ENCODE results near the gene HOOK2. TPM values are rescaled to one million over a fixed set of nuclear protein-coding genes. Genes with fewer than 3 reads are reported as not detected.

The HOOK2 gene
- total and polyA plus RNA-seq, 2 of the 13 experiments (the other 11 are each of a cell fraction or from before 2014, with no cell fraction given): 9.2 to 12.9 TPM

DNA sequence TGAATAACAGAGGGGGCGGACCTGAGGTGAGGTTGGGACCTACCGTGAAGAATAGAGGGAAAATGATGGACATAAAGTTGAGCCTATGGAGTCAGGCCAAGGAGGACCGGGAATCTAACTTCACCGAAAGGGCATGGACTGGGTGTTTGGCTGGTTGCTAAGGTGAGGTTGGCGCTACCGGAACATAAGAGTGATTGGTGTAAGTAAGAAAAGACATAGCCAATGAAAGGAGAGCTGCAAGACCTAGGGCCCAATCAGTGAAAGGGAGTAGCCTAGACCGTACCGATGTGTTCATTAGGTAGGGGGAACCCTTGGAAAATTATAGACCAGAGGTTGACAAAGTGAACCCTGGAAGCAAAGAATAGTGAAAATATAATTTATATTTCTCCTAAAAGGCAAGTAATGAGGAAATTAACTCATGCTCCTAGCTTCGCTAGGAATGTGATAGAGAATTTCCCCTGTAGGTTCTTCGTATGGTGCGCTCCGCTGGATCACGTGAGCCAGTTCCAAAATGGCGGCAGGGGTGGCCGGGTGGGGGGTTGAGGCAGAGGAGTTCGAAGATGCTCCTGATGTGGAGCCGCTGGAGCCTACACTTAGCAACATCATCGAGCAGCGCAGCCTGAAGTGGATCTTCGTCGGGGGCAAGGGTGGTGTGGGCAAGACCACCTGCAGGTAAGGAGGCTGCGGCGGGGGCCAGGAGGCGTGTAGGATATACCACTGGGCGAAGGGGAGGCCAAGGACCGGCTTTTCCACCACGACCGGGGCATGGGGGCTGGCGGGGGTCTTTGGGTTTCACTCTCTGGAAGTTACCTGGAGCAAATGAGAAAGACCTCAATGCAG, 38.1 kb downstream of the HOOK2 start, which contains the start of gene GET3 (continued):
- TF ChIP-seq, protein P1, sequence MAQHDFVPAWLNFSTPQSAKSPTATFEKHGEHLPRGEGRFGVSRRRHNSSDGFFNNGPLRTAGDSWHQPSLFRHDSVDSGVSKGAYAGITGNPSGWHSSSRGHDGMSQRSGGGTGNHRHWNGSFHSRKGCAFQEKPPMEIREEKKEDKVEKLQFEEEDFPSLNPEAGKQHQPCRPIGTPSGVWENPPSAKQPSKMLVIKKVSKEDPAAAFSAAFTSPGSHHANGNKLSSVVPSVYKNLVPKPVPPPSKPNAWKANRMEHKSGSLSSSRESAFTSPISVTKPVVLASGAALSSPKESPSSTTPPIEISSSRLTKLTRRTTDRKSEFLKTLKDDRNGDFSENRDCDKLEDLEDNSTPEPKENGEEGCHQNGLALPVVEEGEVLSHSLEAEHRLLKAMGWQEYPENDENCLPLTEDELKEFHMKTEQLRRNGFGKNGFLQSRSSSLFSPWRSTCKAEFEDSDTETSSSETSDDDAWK (CRISPR knock-in tag; IDR thresholded peaks at IDR 0.05): no peak
- TF ChIP-seq TEAD3 (CRISPR knock-in tag; optimal IDR thresholded peaks at IDR 0.05; ENCODE audit: borderline replicate concordance) (peak; percentile 8), CHD4 (IDR thresholded peaks at IDR 0.05; ENCODE audit: borderline replicate concordance, low read length) (no peak), ZNF263 (CRISPR knock-in tag; IDR thresholded peaks at IDR 0.05) (no peak), MED13 (CRISPR knock-in tag; IDR thresholded peaks at IDR 0.05) (no peak), NPAS2 (CRISPR knock-in tag; IDR thresholded peaks at IDR 0.05; ENCODE audit: borderline replicate concordance) (no peak), KDM5B (CRISPR knock-in tag; IDR thresholded peaks at IDR 0.05; ENCODE audit: borderline replicate concordance) (peak; percentile 42; the same call in 1 of the 2 replicates), ZBTB7B (CRISPR knock-in tag; IDR thresholded peaks at IDR 0.05) (no peak), RXRA (CRISPR knock-in tag; IDR thresholded peaks at IDR 0.05) (0 out of 2 replicates have a peak, but pooled peaks have one; percentile 22), ZFP1 (CRISPR knock-in tag; IDR thresholded peaks at IDR 0.05) (no peak), ZNF672 (CRISPR knock-in tag; IDR thresholded peaks at IDR 0.05) (no peak), ZFP90 (CRISPR knock-in tag; IDR thresholded peaks at IDR 0.05; ENCODE audit: borderline replicate concordance) (0 out of 2 replicates have a peak, but pooled peaks have one; percentile 10), RFX3 (CRISPR knock-in tag; IDR thresholded peaks at IDR 0.05) (peak; percentile 84), POLR2A (IDR thresholded peaks at IDR 0.05; ENCODE audit: insufficient read depth in 1 of 2, low read depth in 2 of 2, low read length in 2 of 2) (peak; percentile 77 to 92), MTA3 (CRISPR knock-in tag; IDR thresholded peaks at IDR 0.05) (no peak), SP5 (CRISPR knock-in tag; IDR thresholded peaks at IDR 0.05; ENCODE audit: borderline replicate concordance, low read depth) (no peak; the same call in 1 of the 2 replicates), HNF4A (CRISPR knock-in tag; IDR thresholded peaks at IDR 0.05) (no peak), KLF11 (CRISPR knock-in tag; IDR thresholded peaks at IDR 0.05) (peak; percentile 51; the same call in 1 of the 2 replicates)
- TF ChIP-seq, protein P2, sequence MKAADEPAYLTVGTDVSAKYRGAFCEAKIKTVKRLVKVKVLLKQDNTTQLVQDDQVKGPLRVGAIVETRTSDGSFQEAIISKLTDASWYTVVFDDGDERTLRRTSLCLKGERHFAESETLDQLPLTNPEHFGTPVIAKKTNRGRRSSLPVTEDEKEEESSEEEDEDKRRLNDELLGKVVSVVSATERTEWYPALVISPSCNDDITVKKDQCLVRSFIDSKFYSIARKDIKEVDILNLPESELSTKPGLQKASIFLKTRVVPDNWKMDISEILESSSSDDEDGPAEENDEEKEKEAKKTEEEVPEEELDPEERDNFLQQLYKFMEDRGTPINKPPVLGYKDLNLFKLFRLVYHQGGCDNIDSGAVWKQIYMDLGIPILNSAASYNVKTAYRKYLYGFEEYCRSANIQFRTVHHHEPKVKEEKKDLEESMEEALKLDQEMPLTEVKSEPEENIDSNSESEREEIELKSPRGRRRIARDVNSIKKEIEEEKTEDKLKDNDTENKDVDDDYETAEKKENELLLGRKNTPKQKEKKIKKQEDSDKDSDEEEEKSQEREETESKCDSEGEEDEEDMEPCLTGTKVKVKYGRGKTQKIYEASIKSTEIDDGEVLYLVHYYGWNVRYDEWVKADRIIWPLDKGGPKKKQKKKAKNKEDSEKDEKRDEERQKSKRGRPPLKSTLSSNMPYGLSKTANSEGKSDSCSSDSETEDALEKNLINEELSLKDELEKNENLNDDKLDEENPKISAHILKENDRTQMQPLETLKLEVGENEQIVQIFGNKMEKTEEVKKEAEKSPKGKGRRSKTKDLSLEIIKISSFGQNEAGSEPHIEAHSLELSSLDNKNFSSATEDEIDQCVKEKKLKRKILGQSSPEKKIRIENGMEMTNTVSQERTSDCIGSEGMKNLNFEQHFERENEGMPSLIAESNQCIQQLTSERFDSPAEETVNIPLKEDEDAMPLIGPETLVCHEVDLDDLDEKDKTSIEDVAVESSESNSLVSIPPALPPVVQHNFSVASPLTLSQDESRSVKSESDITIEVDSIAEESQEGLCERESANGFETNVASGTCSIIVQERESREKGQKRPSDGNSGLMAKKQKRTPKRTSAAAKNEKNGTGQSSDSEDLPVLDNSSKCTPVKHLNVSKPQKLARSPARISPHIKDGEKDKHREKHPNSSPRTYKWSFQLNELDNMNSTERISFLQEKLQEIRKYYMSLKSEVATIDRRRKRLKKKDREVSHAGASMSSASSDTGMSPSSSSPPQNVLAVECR (CRISPR knock-in tag; IDR thresholded peaks at IDR 0.05; ENCODE audit: borderline replicate concordance): peak; percentile 90
- TF ChIP-seq, protein P3, sequence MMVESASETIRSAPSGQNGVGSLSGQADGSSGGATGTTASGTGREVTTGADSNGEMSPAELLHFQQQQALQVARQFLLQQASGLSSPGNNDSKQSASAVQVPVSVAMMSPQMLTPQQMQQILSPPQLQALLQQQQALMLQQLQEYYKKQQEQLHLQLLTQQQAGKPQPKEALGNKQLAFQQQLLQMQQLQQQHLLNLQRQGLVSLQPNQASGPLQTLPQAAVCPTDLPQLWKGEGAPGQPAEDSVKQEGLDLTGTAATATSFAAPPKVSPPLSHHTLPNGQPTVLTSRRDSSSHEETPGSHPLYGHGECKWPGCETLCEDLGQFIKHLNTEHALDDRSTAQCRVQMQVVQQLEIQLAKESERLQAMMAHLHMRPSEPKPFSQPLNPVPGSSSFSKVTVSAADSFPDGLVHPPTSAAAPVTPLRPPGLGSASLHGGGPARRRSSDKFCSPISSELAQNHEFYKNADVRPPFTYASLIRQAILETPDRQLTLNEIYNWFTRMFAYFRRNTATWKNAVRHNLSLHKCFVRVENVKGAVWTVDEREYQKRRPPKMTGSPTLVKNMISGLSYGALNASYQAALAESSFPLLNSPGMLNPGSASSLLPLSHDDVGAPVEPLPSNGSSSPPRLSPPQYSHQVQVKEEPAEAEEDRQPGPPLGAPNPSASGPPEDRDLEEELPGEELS (CRISPR knock-in tag; IDR thresholded peaks at IDR 0.05): 0 out of 2 replicates have a peak, but pooled peaks have one; percentile 14
- TF ChIP-seq, protein P4, sequence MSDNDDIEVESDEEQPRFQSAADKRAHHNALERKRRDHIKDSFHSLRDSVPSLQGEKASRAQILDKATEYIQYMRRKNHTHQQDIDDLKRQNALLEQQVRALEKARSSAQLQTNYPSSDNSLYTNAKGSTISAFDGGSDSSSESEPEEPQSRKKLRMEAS (IDR thresholded peaks at IDR 0.05): peak; percentile 92

Data from HepG2 (cell line).